ENCODE results near the gene IRGQ.

IRGQ gene

DNA sequence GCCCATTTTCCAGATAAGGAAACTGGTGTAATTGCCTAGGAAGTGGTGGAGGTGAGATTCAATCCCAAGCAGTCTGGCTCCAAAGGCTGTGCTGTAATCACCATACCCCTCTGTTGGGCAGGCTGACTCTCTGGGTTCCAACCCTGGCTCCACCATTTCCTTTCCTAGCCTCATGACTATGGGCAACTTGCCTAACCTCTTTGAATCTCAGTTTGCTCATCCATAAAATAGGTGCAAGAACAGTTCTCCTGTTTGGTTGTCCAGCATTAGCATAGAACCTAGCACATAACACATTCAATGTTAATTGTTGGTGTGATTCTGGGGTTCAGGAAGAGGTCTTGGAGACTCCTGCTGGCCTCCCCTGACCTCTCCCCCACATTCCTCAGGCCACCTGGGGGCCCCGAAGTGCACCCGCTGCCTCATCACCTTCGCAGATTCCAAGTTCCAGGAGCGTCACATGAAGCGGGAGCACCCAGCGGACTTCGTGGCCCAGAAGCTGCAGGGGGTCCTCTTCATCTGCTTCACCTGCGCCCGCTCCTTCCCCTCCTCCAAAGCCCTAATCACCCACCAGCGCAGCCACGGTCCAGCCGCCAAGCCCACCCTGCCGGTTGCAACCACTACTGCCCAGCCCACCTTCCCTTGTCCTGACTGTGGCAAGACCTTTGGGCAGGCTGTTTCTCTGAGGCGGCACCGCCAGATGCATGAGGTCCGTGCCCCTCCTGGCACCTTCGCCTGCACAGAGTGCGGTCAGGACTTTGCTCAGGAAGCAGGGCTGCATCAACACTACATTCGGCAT, 2.7 kb upstream of the IRGQ start:
- TF ChIP-seq, protein P1, sequence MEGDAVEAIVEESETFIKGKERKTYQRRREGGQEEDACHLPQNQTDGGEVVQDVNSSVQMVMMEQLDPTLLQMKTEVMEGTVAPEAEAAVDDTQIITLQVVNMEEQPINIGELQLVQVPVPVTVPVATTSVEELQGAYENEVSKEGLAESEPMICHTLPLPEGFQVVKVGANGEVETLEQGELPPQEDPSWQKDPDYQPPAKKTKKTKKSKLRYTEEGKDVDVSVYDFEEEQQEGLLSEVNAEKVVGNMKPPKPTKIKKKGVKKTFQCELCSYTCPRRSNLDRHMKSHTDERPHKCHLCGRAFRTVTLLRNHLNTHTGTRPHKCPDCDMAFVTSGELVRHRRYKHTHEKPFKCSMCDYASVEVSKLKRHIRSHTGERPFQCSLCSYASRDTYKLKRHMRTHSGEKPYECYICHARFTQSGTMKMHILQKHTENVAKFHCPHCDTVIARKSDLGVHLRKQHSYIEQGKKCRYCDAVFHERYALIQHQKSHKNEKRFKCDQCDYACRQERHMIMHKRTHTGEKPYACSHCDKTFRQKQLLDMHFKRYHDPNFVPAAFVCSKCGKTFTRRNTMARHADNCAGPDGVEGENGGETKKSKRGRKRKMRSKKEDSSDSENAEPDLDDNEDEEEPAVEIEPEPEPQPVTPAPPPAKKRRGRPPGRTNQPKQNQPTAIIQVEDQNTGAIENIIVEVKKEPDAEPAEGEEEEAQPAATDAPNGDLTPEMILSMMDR (IDR thresholded peaks at IDR 0.05; ENCODE audit: low read length, missing control alignments), result no peak
- no peak for DNase-seq (ENCODE audit: low read depth)
- H3K4me3 ChIP-seq (replicated peaks; ENCODE audit: low read depth, low read length), result no peak overlapping the region

DNA sequence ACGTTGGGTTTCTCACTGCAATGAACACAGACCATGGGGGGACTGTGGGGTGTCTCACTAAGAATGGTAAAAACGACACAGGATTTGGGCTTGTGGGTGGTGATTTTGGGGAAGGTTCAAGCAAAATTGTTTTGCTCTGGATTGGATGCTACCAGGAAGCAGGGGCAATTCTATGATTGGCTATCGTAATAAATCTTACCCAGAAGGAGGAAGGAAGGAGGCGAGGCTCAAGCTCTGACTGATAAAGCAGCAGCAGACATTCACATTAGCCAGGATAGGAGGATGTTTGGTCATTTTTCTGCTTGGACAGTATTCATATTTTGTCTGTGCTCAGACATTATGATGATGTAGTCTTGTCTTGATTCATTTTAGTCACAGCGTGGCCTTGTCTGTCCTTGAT, 1.9 kb upstream of the IRGQ start:
- no peak for DNase-seq (ENCODE audit: low read depth)
- TF ChIP-seq, protein P1 (IDR thresholded peaks at IDR 0.05; ENCODE audit: low read length, missing control alignments), result no peak
- H3K4me3 ChIP-seq (replicated peaks; ENCODE audit: low read depth, low read length), result peak overlapping the region; percentile 94

DNA sequence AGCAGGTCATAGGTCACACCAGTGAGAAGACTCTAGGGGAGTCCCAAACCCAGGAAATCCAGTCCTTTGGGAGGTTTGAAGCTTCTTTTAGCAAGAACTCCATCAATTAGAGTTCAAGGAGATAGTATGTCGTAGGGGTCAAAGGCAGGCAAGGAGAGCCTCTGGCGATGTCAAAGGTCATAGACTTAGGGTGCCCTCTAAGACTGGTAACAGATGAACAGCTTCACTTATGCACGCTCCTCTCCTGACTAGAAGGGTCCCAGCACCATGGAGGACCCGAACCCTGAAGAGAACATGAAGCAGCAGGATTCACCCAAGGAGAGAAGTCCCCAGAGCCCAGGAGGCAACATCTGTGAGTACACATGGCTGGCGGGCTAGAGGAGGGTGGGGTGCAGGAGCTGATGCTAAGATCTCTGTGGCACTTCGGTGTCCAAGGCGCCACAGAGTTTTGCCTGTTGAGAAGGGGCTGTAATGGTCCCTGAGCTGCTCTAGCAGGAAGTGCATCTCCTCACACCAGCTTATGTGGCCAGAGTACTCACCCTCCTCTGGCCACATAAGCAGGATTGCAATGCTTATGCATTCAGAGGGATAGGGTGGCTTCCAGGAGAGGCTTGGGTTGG, 1.0 kb upstream of the IRGQ start:
- TF ChIP-seq, protein P1 (IDR thresholded peaks at IDR 0.05; ENCODE audit: low read length, missing control alignments), result no peak
- no peak for DNase-seq (ENCODE audit: low read depth)
- peak overlapping the region; percentile 94 for H3K4me3 ChIP-seq (replicated peaks; ENCODE audit: low read depth, low read length)

DNA sequence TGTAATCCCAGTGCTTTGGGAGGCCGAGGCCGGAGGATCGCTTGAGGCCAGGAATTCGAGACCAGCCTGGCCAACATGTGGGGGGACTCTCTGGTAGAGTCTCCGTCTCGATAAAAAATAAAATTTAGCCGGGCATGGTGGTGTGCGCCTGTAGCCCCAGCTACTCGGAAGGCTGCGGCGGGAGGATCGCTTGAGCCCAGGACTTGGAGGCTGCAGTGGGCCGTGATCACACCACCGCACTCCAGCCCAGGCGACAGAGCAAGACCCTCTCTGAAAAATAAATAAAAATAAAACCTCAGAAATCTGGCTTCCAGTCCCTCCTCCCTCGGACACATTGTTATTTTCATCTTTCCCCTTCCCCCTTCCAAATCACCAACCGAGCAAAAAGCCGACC, 332 bp downstream of the IRGQ start:
- TF ChIP-seq, protein P1 (IDR thresholded peaks at IDR 0.05; ENCODE audit: low read length, missing control alignments), result no peak
- H3K4me3 ChIP-seq (replicated peaks; ENCODE audit: low read depth, low read length), result peak overlapping the region; percentile 84
- no peak for DNase-seq (ENCODE audit: low read depth)

DNA sequence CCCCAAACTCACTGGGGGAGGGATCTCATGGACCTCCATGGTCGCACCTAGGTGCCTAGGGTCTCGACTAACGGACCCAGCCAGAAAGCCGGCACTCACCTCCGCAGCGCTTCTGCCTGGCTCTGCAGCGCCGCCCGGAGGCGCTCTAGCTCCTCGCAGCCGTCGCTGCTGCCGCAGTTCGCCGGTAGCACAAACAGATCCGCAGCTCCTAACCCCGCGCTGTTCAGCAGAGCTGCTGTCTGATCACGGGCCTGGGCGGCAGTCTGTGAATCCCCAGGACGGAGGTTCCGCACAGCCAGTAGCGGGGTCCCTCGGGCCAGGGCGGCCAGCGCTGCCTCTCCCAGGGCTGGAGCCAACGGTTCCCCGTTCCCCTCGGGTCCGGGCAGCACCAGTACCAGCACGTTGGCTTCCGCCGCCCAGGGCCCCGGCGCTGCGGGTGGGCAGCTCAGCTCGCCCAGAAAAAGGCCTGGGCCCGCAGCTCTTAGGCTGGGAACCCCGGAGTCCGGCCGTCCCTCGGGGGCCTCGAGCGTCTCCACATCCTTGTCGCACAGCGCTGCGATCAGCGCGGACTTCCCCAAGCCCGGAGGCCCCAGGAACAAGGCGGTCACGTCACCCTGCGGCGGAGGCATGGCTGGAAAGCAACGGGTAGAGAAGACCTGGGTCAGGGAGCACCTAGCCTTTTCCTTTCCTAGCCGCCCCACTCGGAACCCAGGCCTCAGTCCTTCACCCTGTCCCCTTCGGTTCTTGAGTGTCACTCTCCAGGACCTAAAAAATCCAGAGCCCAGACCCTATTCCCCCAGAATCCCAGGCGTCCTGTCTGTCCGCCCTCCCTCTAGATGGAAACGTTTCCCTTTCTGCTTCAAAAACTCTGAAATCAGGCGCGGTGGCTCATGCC, 977 bp downstream of the IRGQ start:
- TF ChIP-seq, protein P1 (IDR thresholded peaks at IDR 0.05; ENCODE audit: low read length, missing control alignments), result peak; percentile 86
- H3K4me3 ChIP-seq (replicated peaks; ENCODE audit: low read depth, low read length), result peak overlapping the region; percentile 84
- peak; percentile 76 for DNase-seq (ENCODE audit: low read depth)

DNA sequence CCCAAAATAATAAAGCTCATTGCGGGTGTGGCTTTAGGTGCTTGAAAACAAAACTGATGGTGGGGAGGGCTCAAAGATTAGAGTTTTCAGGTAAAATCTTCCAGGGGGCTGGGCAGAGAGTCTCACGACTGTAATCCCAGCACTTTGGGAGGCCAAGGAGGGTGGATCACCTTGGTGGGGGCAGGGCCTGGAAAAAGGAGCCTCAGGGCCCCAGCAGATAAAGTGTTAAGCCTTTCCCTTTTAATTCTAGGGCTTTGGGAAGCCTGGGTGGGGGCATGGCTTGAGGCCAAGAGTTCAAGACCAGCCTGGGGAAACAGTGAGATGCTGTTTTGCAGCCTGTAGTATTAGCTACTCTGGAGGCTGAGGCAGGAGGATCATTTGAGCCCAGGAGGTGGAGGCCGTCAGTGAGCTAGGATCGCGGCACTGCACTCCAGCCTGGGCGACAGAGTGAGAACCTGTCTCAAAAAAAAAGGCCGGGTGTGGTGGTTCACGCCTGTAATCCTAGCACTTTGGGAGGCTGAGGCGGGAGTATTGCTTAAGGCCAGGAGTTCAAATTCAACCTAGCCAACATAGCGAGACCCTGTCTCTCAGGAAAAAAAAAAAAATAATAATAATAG, 1.7 kb downstream of the IRGQ start:
- peak overlapping the region; percentile 84 for H3K4me3 ChIP-seq (replicated peaks; ENCODE audit: low read depth, low read length)
- TF ChIP-seq, protein P1 (IDR thresholded peaks at IDR 0.05; ENCODE audit: low read length, missing control alignments), result no peak
- no peak for DNase-seq (ENCODE audit: low read depth)
